Caco-2 (cell line): ENCODE data around the gene TCP1. TPM values are rescaled to one million over a fixed set of nuclear protein-coding genes. Genes with fewer than 3 reads are reported as not detected.

Experiments used
- BruUV-seq: library from RNA; stranded (reverse); fragments of 400-500 nt; replicated peaks from 2 replicates; lab custom pipeline; 2021; lab: Mats Ljungman, UMichigan
- CTCF ChIA-PET: fragments of 300-600 bp; sonication (Branson Sonifier 250); formaldehyde crosslinking; loops from one replicate; lab custom pipeline; 2022; ENCODE audit warnings: antibody characterized with exemption; lab: Charles Lee
- POLR2A ChIA-PET: fragments of 300-600 bp; sonication (Branson Sonifier 250); formaldehyde crosslinking; loops from one replicate; lab custom pipeline; 2022; ENCODE audit warnings: antibody characterized with exemption; lab: Charles Lee
- DNase-seq, 2 experiments: peaks; one replicate each; pipeline versions ENCODE4 v3.0.0 to v3.0.0-alpha.2; 2020 to 2022
- H3K27me3 ChIP-seq: replicated peaks from 2 replicates; pipeline ENCODE4 v1.6.0; 2011; ENCODE audit warnings: low read length; ENCODE audit not compliant: control insufficient read depth, insufficient read depth
- H3K36me3 ChIP-seq: 2 replicates; pipeline ENCODE4 v1.5.1; 2011; ENCODE audit warnings: low read length; ENCODE audit not compliant: control insufficient read depth, insufficient read depth
- H3K4me1 ChIP-seq: fragments of 250-450 bp; sonication (Bioruptor Pico); 2 replicates; pipeline ENCODE4 v1.5.1; 2020; ENCODE audit warnings: mild to moderate bottlenecking
- H3K4me3 ChIP-seq: 2 replicates; pipeline ENCODE4 v1.5.1; 2011; ENCODE audit warnings: low read depth, mild to moderate bottlenecking, control low read depth, low read length
- H3K9me3 ChIP-seq: fragments of 250-450 bp; sonication (Bioruptor Pico); 2 replicates; pipeline ENCODE4 v1.5.1; 2020; ENCODE audit warnings: mild to moderate bottlenecking, moderate library complexity
- H3K27ac Mint-ChIP-seq: one replicate; pipeline ENCODE4 v1.8.0; 2022; ENCODE audit warnings: mixed read lengths; ENCODE audit not compliant: unreplicated experiment
- H3K27me3 Mint-ChIP-seq: one replicate; pipeline ENCODE4 v1.8.0; 2022; ENCODE audit warnings: mixed read lengths; ENCODE audit not compliant: insufficient read depth, unreplicated experiment
- H3K36me3 Mint-ChIP-seq: one replicate; pipeline ENCODE4 v1.8.0; 2022; ENCODE audit warnings: mild to moderate bottlenecking, mixed read lengths; ENCODE audit not compliant: insufficient read depth, unreplicated experiment
- H3K4me1 Mint-ChIP-seq: one replicate; pipeline ENCODE4 v1.8.0; 2022; ENCODE audit warnings: low read depth, mixed read lengths; ENCODE audit not compliant: unreplicated experiment
- H3K4me3 Mint-ChIP-seq: one replicate; pipeline ENCODE4 v1.8.0; 2022; ENCODE audit warnings: mild to moderate bottlenecking, moderate library complexity, mixed read lengths; ENCODE audit not compliant: unreplicated experiment
- H3K9me3 Mint-ChIP-seq: one replicate; pipeline ENCODE4 v1.8.0; 2022; ENCODE audit warnings: mixed read lengths; ENCODE audit not compliant: unreplicated experiment
- CTCF ChIP-seq, 2 experiments: fragments of 200-600 bp in 1 of 2; IDR thresholded peaks; 1 replicate in 1 of 2; 2 replicates in 1 of 2; pipeline versions ENCODE4 v1.5.1 to v1.8.0; 2011 to 2022; ENCODE audit warnings: antibody characterized with exemption in 1 of 2, control low read depth in 1 of 2, inconsistent platforms in 1 of 2, low read depth in 1 of 2, low read length in 1 of 2, mild to moderate bottlenecking in 1 of 2, moderate library complexity in 1 of 2; ENCODE audit not compliant: insufficient read depth in 1 of 2, severe bottlenecking in 1 of 2, unreplicated experiment in 1 of 2
- intact Hi-C: fragments of 100-400 bp; cut with micrococcal nuclease; formaldehyde crosslinking; loops from one replicate; pipeline ENCODE4 v1.10.0; 2022; ENCODE audit not compliant: unreplicated experiment
- total RNA-seq: library from RNA; stranded (reverse); gene quantifications from 2 replicates; pipeline ENCODE4 v1.2.3, GENCODE V29; 2022

The TCP1 gene
- total RNA-seq, 1 experiment from 2014 or later: 286 TPM

DNA sequence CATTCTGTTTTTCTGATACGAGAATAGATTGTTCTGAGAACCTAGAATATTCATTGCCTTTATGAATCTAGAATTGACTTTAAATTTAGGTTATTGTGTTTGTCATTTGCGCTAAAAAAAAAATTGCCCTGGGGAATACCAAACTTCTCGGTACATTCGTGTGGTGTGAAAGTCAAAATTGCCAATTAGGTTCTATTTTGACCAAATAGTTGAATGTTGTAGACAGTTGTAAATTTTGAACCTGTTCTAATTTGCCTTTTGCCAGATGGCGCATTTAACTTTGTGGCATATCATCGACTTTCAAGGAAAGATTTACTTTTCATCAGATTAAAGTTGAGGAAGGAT, 59.1 kb downstream of the TCP1 start:
- no peak for TF ChIP-seq CTCF (IDR thresholded peaks at IDR 0.05; ENCODE audit: insufficient read depth in 1 of 2, low read depth in 1 of 2, low read length in 1 of 2, severe bottlenecking in 1 of 2, unreplicated experiment in 1 of 2)
- Histone ChIP-seq H3K9me3 (no peaks in the 10 kb centered on the region), H3K4me1 (peaks cover 3% of the 10 kb centered on the region; the same call in 1 of the 2 replicates), H3K36me3 (peaks cover 1% of the 10 kb centered on the region; the same call in 1 of the 2 replicates), H3K27me3 (no peaks in the 10 kb centered on the region), H3K4me3 (no peak overlapping the region)
- Mint-ChIP-seq H3K36me3 (peaks cover 51% of the 10 kb centered on the region), H3K27me3 (no peaks in the 10 kb centered on the region), H3K9me3 (no peaks in the 10 kb centered on the region), H3K4me3 (no peak overlapping the region), H3K27ac (no peak overlapping the region), H3K4me1 (no peaks in the 10 kb centered on the region)
- no TSS peak for BruUV-seq
- ChIA-PET CTCF (no interaction called here), POLR2A (no interaction called here)
- intact Hi-C loops: no loop called here
- no peak for DNase-seq

GRCh38 chr6:159729598-159730331, 59.6 kb downstream of the TCP1 start:
- intact Hi-C loops: no loop called here
- peaks cover 1% of the 10 kb centered on the region; the same call in 1 of the 2 replicates for H3K36me3 ChIP-seq
- H3K4me1 ChIP-seq: peaks cover 3% of the 10 kb centered on the region; the same call in 1 of the 2 replicates
- H3K4me3 ChIP-seq: no peak overlapping the region
- ChIA-PET CTCF (no interaction called here), POLR2A (interaction anchor here (1.0 kb wide), 1 partner anchor 32 kb away, joined by 3 read pairs; the partner anchor contains the start of gene ACAT2)
- H3K27me3 ChIP-seq: no peaks in the 10 kb centered on the region
- Mint-ChIP-seq H3K27ac (no peak overlapping the region), H3K36me3 (peaks cover 51% of the 10 kb centered on the region), H3K9me3 (no peaks in the 10 kb centered on the region), H3K4me1 (no peaks in the 10 kb centered on the region), H3K27me3 (no peaks in the 10 kb centered on the region), H3K4me3 (peak overlapping the region; percentile 97)
- DNase-seq: no peak
- no peak for TF ChIP-seq CTCF (IDR thresholded peaks at IDR 0.05; ENCODE audit: insufficient read depth in 1 of 2, low read depth in 1 of 2, low read length in 1 of 2, severe bottlenecking in 1 of 2, unreplicated experiment in 1 of 2)
- no peaks in the 10 kb centered on the region for H3K9me3 ChIP-seq
- no TSS peak for BruUV-seq

DNA sequence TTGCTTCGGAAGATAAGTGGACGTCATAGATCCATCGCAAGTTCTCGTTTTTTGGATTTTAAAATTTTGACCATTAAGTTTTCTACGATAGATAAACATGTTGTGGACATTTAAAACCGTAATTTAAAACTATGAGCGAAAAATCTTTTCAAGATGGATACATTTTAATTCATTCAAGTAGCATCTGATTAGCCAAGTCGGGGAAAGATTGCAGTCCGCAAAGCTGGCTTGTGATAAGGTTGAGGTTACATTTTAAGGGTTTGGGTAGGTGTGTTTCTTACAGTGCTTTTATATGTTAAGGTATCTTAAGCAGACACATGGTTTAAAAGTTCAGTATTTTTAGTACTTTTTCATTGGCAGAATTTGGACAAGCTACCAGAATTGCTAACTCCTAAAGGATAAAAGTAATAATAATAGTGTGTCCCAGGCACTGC, 60.9 kb downstream of the TCP1 start:
- ChIA-PET CTCF (no interaction called here), POLR2A (interaction anchor here (1.0 to 3.2 kb wide), 4 partner anchors 32 to 36 kb away, joined by 3 to 36 read pairs (median 20); partner anchors contain the start of genes ACAT2 and SOD2)
- peak overlapping the region; percentile 97 for H3K4me3 Mint-ChIP-seq
- H3K9me3 ChIP-seq: no peaks in the 10 kb centered on the region
- no peak for DNase-seq
- peaks cover 3% of the 10 kb centered on the region; the same call in 1 of the 2 replicates for H3K4me1 ChIP-seq
- H3K4me1 Mint-ChIP-seq: no peaks in the 10 kb centered on the region
- no peaks in the 10 kb centered on the region for H3K27me3 Mint-ChIP-seq
- TF ChIP-seq CTCF (IDR thresholded peaks at IDR 0.05; ENCODE audit: insufficient read depth in 1 of 2, low read depth in 1 of 2, low read length in 1 of 2, severe bottlenecking in 1 of 2, unreplicated experiment in 1 of 2): no peak
- H3K27ac Mint-ChIP-seq: peak overlapping the region; percentile 66
- intact Hi-C loops: no loop called here
- peaks cover 51% of the 10 kb centered on the region for H3K36me3 Mint-ChIP-seq
- H3K4me3 ChIP-seq: peak overlapping the region; percentile 96
- BruUV-seq: TSS peak; percentile 40
- no peaks in the 10 kb centered on the region for H3K9me3 Mint-ChIP-seq
- no peaks in the 10 kb centered on the region for H3K27me3 ChIP-seq
- peaks cover 1% of the 10 kb centered on the region; the same call in 1 of the 2 replicates for H3K36me3 ChIP-seq

Other genes starting within 250 kb of the TCP1 start
- 109 and 110 TPM in 2 replicates for gene SOD2, start 96.4 kb downstream of the TCP1 start, total RNA-seq
- gene WTAP, start 62.1 kb downstream of the TCP1 start, total RNA-seq: 109 and 114 TPM in 2 replicates
- gene ACAT2, start 27.6 kb downstream of the TCP1 start, total RNA-seq: 122 and 131 TPM in 2 replicates
- 71.1 and 81.0 TPM in 2 replicates for gene MRPL18, start 865 bp upstream of the TCP1 start, total RNA-seq
- 0.26 and 0.32 TPM in 2 replicates for gene PNLDC1, start 10.7 kb upstream of the TCP1 start, total RNA-seq
- not detected in 2 replicates for gene MAS1, start 101.4 kb upstream of the TCP1 start, total RNA-seq
- gene IGF2R, start 179.5 kb upstream of the TCP1 start, total RNA-seq: 91.1 and 92.2 TPM in 2 replicates